Endodermal cell (in vitro differentiated cells): ENCODE results near the gene BPHL. TPM values are rescaled to one million over a fixed set of nuclear protein-coding genes. Genes with fewer than 3 reads are reported as not detected.
"Not testable (repeated sequence)": the region's sequence is repeated elsewhere in the genome, so short reads cannot be mapped to it uniquely, and the experiment has no call there.

Source experiments
- DNase-seq: peaks from one replicate; pipeline ENCODE4 v3.0.0-alpha.2; 2017
- H3K27ac ChIP-seq: 2 replicates; pipeline ENCODE4 v1.5.1; 2013; ENCODE audit warnings: mild to moderate bottlenecking, low read depth, low read length, moderate library complexity
- H3K27me3 ChIP-seq: 2 replicates; pipeline ENCODE4 v1.6.1; 2013; ENCODE audit warnings: mild to moderate bottlenecking, low read length, moderate library complexity; ENCODE audit not compliant: insufficient read depth, control insufficient read depth, poor library complexity, severe bottlenecking
- H3K36me3 ChIP-seq: 2 replicates; pipeline ENCODE4 v1.7.0; 2013; ENCODE audit warnings: mild to moderate bottlenecking, low read length, moderate library complexity; ENCODE audit not compliant: control insufficient read depth, insufficient read depth
- H3K4me1 ChIP-seq: one replicate; pipeline ENCODE4 v1.7.0; 2013; ENCODE audit warnings: low read length; ENCODE audit not compliant: control insufficient read depth, insufficient read depth
- H3K4me3 ChIP-seq: 2 replicates; pipeline ENCODE4 v1.5.1; 2013; ENCODE audit warnings: mild to moderate bottlenecking, low read length, moderate library complexity
- H3K9ac ChIP-seq: 2 replicates; pipeline ENCODE4 v1.6.1; 2013; ENCODE audit warnings: mild to moderate bottlenecking, low read length, moderate library complexity; ENCODE audit not compliant: poor library complexity, severe bottlenecking; ENCODE audit errors: extremely low read depth
- H3K9me3 ChIP-seq: 2 replicates; pipeline ENCODE4 v1.6.1; 2013; ENCODE audit warnings: mild to moderate bottlenecking, low read length, moderate library complexity; ENCODE audit not compliant: control insufficient read depth
- H3K27ac Mint-ChIP-seq: 2 replicates; pipeline ENCODE4 v1.8.0; 2020; ENCODE audit warnings: mixed read lengths
- H3K27me3 Mint-ChIP-seq: 2 replicates; pipeline ENCODE4 v1.8.0; 2021; ENCODE audit warnings: mild to moderate bottlenecking, mixed read lengths; ENCODE audit not compliant: insufficient read depth
- H3K36me3 Mint-ChIP-seq: 2 replicates; pipeline ENCODE4 v1.8.0; 2020; ENCODE audit warnings: low read depth, mixed read lengths
- H3K4me1 Mint-ChIP-seq: 2 replicates; pipeline ENCODE4 v1.8.0; 2020; ENCODE audit warnings: mixed read lengths
- H3K4me3 Mint-ChIP-seq: 2 replicates; pipeline ENCODE4 v1.8.0; 2020; ENCODE audit warnings: mild to moderate bottlenecking, moderate library complexity, mixed read lengths
- H3K9me3 Mint-ChIP-seq: 2 replicates; pipeline ENCODE4 v1.8.0; 2020; ENCODE audit warnings: mild to moderate bottlenecking, mixed read lengths
- WGBS, 2 experiments: methylation state at CpG; one replicate each; pipeline versions ENCODE4 v1.1.5 to v1.1.7; 2013; ENCODE audit warnings: missing lambda C conversion rate in 2 of 2, mixed read lengths in 1 of 2; ENCODE audit not compliant: insufficient coverage in 1 of 2, insufficient read length in 1 of 2; 5-methylcytosine and 5-hydroxymethylcytosine counted together
- total RNA-seq, 2 donors: library from RNA; stranded (reverse); fragmentation: NEBNext Ultra II Directional in 1 of 2; extraction: Animal tissue kit (Norgen Biotek cat#: 25700) in 1 of 2; gene quantifications; 2 replicates in 1 of 2; 3 replicates in 1 of 2; pipeline ENCODE4 v1.2.1, GENCODE V29; 2021
- TF ChIP-seq, protein P1 (sequence below): fragments of 200-600 bp; sonication (generic); conservative IDR thresholded peaks from 2 replicates; pipeline ENCODE4 v1.5.0; 2021; ENCODE audit warnings: antibody characterized with exemption, mild to moderate bottlenecking

Gene BPHL
- total RNA-seq, 2 donors from 2014 or later = 42.8 to 42.9 TPM

DNA sequence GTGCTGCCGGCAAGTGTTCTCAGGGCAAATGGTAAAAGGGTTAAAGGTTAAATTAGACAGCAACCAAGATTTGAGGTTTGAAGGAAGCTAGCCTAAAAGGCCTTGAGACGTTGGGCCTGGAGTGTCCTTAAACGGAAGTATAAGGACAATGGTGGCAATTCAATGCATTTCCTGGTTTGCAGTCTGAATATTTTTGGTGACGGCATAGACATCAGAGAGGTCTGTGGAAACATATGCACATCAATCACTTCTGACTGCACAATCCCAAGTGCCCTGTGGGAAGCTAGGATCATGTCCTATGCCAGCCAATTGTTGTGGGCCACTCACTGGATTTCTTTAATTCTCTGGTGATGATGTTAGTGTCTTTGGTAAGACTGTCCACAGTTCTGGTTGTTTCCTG, 64.6 kb downstream of the BPHL start:
- Mint-ChIP-seq H3K4me3 (no peak overlapping the region), H3K27me3 (no peaks in the 10 kb centered on the region), H3K9me3 (peaks cover 11% of the 10 kb centered on the region), H3K4me1 (peaks cover 11% of the 10 kb centered on the region), H3K27ac (no peak overlapping the region), H3K36me3 (no peaks in the 10 kb centered on the region)
- Histone ChIP-seq H3K27ac (no peak overlapping the region), H3K4me1 (peaks cover 4% of the 10 kb centered on the region), H3K27me3 (no peaks in the 10 kb centered on the region), H3K9me3 (peaks cover 8% of the 10 kb centered on the region), H3K4me3 (peak overlapping the region; percentile 39), H3K36me3 (no peaks in the 10 kb centered on the region), H3K9ac (no peak overlapping the region)
- TF ChIP-seq, protein P1, sequence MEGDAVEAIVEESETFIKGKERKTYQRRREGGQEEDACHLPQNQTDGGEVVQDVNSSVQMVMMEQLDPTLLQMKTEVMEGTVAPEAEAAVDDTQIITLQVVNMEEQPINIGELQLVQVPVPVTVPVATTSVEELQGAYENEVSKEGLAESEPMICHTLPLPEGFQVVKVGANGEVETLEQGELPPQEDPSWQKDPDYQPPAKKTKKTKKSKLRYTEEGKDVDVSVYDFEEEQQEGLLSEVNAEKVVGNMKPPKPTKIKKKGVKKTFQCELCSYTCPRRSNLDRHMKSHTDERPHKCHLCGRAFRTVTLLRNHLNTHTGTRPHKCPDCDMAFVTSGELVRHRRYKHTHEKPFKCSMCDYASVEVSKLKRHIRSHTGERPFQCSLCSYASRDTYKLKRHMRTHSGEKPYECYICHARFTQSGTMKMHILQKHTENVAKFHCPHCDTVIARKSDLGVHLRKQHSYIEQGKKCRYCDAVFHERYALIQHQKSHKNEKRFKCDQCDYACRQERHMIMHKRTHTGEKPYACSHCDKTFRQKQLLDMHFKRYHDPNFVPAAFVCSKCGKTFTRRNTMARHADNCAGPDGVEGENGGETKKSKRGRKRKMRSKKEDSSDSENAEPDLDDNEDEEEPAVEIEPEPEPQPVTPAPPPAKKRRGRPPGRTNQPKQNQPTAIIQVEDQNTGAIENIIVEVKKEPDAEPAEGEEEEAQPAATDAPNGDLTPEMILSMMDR = no peak
- DNase-seq = no peak
- WGBS, 2 experiments = 71 to 95% methylated on average over 4 of the region's 4 CpGs

DNA sequence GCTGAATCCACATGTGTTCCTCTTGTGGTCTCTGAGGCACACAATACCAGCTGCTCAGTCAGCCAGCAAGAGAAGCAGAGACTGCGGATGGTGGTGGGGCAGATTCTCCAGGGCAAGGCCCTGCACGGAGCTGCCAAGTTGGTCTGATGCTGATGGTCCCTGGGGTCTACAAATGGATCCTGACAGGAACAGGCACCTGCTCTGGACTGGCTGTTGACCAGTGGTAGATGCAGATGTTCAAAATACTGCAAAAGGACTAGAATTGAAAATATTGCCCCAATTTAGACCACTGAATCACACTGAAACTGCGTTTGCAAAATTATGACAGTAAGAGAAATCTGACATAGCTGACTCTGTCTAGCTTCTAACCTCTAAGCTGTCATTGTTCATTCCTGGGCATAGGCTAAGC, 68.5 kb downstream of the BPHL start:
- H3K4me3 ChIP-seq = no peak overlapping the region
- H3K36me3 Mint-ChIP-seq = peaks cover 2% of the 10 kb centered on the region
- peaks cover 4% of the 10 kb centered on the region for H3K4me1 ChIP-seq
- no peak overlapping the region for H3K27ac ChIP-seq
- H3K4me3 Mint-ChIP-seq = no peak overlapping the region
- H3K27me3 ChIP-seq = no peaks in the 10 kb centered on the region
- H3K36me3 ChIP-seq = no peaks in the 10 kb centered on the region
- DNase-seq = no peak
- peaks cover 11% of the 10 kb centered on the region for H3K4me1 Mint-ChIP-seq
- H3K27ac Mint-ChIP-seq = no peak overlapping the region
- no peaks in the 10 kb centered on the region for H3K27me3 Mint-ChIP-seq
- H3K9me3 Mint-ChIP-seq = peaks cover 21% of the 10 kb centered on the region
- peaks cover 19% of the 10 kb centered on the region for H3K9me3 ChIP-seq
- TF ChIP-seq, protein P1 = no peak
- 94 to 96% methylated on average over 3 of the region's 3 CpGs for WGBS, 2 experiments
- H3K9ac ChIP-seq = no peak overlapping the region

DNA sequence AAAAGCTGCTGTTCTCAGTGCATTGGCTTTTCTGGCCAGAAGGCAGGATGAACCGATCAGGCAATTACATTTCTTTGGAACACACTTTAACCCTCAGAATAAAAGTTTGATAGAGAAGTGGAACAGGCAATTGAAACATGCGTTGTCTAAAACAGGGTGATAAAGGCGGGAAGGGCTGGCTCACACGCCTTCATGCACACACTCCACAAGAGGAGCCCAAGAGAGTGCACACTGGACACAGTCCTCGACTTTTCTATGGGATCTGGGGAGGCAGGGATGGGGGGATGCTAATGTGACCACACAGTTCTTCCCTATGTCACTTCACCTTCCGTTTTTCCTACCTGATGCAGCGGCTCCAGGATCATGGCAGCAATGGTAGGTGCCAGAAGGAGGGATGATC, 69.8 kb downstream of the BPHL start:
- TF ChIP-seq, protein P1 = no peak
- 90 to 95% methylated on average over 5 to 7 of the region's 7 CpGs for WGBS, 2 experiments

DNA sequence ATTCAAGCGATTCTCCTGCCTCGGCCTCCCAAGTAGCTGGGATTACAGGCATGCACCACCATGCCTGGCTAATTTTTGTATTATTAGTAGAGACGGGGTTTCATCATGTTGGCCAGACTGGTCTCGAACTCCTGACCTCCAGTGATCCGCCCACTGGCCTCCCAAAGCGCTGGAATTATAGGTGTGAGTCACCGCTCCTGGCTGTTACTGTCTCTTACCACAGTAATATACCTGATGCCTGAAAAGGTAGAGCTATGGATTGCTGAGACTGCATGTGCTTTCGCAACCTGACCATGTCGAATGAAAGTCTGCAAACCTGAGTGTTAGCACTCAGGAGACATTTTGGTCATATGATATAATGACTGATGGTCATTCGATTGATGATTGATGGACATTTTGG, 70.7 kb downstream of the BPHL start:
- H3K27ac ChIP-seq, H3K36me3 ChIP-seq, H3K36me3 Mint-ChIP-seq, H3K4me3 ChIP-seq, H3K9ac ChIP-seq, DNase-seq, H3K27ac Mint-ChIP-seq, H3K27me3 Mint-ChIP-seq, H3K4me3 Mint-ChIP-seq, H3K27me3 ChIP-seq, H3K4me1 ChIP-seq, H3K4me1 Mint-ChIP-seq: not testable (repeated sequence)
- peaks cover 13% of the 10 kb centered on the region for H3K9me3 ChIP-seq
- peaks cover 16% of the 10 kb centered on the region for H3K9me3 Mint-ChIP-seq
- WGBS, 2 experiments = 94 to 95% methylated on average over 10 of the region's 10 CpGs

More for the DNA sequence above, 69.8 kb downstream of the BPHL start:
- H3K4me1 Mint-ChIP-seq = peaks cover 12% of the 10 kb centered on the region
- no peaks in the 10 kb centered on the region for H3K36me3 ChIP-seq
- no peaks in the 10 kb centered on the region for H3K27me3 Mint-ChIP-seq
- peaks cover 2% of the 10 kb centered on the region for H3K36me3 Mint-ChIP-seq
- no peak overlapping the region for H3K4me3 ChIP-seq
- H3K9me3 ChIP-seq = peaks cover 19% of the 10 kb centered on the region
- no peak overlapping the region for H3K27ac ChIP-seq
- no peak for DNase-seq
- no peak overlapping the region for H3K27ac Mint-ChIP-seq
- H3K27me3 ChIP-seq = no peaks in the 10 kb centered on the region
- peaks cover 2% of the 10 kb centered on the region for H3K4me1 ChIP-seq
- peaks cover 21% of the 10 kb centered on the region for H3K9me3 Mint-ChIP-seq
- H3K9ac ChIP-seq = no peak overlapping the region
- no peak overlapping the region for H3K4me3 Mint-ChIP-seq
